NCI-H774 (cell line): Measurements from ENCODE around the gene GPX2.

ENCODE experiments used
- DNase-seq: peaks from one replicate; lab custom pipeline; 2025; lab: John Stamatoyannopoulos, UW

GPX2 gene

DNA sequence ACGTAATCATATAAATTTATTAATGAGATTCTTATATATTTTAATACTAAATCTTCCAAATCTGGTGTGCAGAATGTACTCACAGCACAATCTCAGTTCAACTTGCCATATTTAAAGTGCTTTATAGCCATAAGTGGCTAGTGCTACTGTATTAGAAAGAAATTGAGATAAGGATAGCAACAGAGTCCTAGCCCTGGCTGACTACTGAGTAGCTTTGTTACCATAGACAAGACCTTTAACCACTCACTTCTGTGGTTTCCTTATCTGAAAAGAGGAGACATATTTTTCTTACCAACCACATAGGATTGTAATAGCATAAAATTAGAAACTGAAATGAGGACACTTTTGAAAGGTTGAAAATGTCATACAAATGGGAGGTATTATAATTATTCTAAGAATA is 30.3 kb downstream of the GPX2 start:
- DNase-seq = no peak

GRCh38 chr14:64910847-64911495 is 31.6 kb downstream of the GPX2 start:
- no peak for DNase-seq

DNA sequence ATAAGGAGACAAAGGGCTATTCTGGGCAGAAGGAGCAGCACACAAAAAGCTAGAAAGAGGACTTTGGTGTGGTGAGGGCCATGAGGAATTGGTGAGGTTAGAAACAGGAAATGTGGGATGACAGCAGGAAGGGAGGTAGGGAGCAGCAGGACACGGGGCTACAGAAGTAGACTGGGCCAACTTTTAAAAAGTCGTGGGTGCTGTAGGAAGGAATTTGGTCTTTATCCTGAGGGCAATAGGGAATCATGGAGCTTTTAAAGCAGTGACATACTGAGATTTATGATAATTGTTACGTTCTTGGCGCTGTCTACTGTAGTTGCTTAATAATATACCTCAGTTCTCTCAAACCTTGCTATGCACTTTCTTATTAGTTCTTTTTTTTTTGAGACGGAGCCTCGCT is 36.5 kb downstream of the GPX2 start:
- no peak for DNase-seq

DNA sequence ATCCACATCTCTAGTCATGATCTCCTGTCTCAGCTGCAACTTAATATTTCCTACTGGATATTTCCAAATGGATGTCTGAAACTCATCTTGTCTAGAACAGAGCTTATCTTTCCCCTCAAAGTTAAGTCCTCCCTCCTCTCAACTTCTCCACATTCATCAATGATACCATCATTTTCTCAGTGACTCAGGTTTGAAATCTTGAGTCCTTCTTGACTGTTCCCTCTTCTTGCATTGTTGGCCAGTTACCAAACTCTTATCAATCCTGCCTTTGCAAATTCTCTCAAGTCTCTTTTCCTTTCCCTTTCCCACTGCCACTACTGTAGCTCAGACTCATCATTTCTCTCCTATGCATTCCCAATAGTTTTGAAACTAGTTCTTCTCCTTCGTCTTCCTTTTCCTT is 42.6 kb downstream of the GPX2 start:
- DNase-seq = no peak

DNA sequence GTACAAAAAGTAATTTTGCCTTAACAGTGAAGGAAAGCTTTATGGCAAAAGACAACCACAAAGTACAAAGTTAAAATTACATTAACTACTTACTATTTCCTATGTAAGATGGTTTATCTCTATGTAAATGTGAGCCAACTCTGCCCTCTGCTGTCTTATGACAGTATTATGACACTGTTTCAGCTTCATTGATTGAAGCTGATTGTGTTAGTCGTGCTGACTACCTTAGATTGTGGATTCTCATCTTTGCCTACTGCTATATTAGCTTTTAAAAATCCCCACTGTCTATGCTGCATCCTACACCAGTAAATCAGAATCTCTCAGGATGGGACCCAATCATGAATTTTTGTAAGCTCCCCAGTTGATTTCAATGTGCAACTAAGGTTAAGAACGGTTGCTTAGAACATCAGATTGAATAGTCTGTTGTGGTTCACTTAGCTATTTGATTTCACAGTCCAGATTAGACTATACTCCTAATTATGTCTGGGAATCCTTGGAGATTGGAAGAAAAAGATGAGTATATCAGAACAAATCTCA is 50.6 kb downstream of the GPX2 start:
- DNase-seq = no peak

DNA sequence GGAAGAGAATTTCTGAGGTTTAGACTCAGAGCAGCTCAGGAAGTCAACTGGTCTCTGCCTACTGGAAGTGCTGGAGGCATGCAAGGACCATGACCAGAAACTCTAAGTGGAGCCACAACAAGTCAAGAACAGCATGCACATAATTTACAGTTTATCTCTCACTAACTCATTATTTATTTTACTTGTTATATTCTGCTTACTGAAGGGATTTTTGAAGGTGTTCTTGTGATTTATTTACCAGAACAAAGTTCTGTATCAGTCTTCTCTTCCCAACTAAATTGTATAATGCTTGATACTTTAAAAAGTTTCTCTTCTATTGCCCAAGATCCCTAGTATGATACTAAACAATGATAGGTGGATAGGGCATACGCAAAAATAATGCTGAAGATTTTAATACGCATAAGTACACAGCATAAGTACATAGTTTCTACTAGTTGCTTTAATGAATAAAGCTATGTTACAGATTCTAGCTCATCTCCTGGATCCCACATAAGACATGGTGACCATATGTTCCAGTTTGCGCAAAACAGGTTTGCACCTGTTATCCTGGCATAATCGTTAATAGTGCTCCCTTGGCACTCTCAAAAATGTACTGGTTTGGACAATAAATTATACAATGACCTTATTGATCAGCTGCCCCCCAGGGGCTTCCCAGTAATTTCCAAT is 51.2 kb downstream of the GPX2 start:
- no peak for DNase-seq

GRCh38 chr14:64889352-64889751 is 53.2 kb downstream of the GPX2 start:
- no peak for DNase-seq
